Activated CD4-positive, alpha-beta T cell treated with anti-CD3 and anti-CD28 coated beads for 48 hours (primary cell): ENCODE measurements around the gene TFDP2.
"Not testable (repeated sequence)": the region's sequence is repeated elsewhere in the genome, so short reads cannot be mapped to it uniquely, and the experiment has no call there.

Experiments used
- DNase-seq: peaks from one replicate; pipeline ENCODE4 v3.0.0-alpha.2; 2020

The TFDP2 gene

GRCh38 chr3:142013326-142013980 lies 135.9 kb downstream of the TFDP2 start:
- DNase-seq, result no peak

GRCh38 chr3:142009029-142009428 lies 140.3 kb downstream of the TFDP2 start:
- no peak for DNase-seq

- DNase-seq, result no peak
Observed at GRCh38 chr3:142007710-142008399, 141.5 kb downstream of the TFDP2 start.

GRCh38 chr3:142004957-142005356 lies 144.4 kb downstream of the TFDP2 start:
- DNase-seq, result not testable (repeated sequence)

- DNase-seq, result no peak
Observed at GRCh38 chr3:142004025-142004424, 145.3 kb downstream of the TFDP2 start.

GRCh38 chr3:142003291-142003690 lies 146.1 kb downstream of the TFDP2 start:
- DNase-seq, result no peak

- no peak for DNase-seq
Observed at GRCh38 chr3:142000325-142000870, 148.9 kb downstream of the TFDP2 start.

- no peak for DNase-seq
Observed at GRCh38 chr3:141998669-141999290, 150.6 kb downstream of the TFDP2 start.

- no peak for DNase-seq
Observed at GRCh38 chr3:141996437-141996836, 152.9 kb downstream of the TFDP2 start.

- no peak for DNase-seq
Observed at GRCh38 chr3:141994856-141995255, 154.5 kb downstream of the TFDP2 start.

GRCh38 chr3:141992512-141992911 lies 156.8 kb downstream of the TFDP2 start:
- no peak for DNase-seq

- no peak for DNase-seq
Observed at GRCh38 chr3:141986548-141987107, 162.7 kb downstream of the TFDP2 start.

GRCh38 chr3:141981084-141981483 lies 168.3 kb downstream of the TFDP2 start:
- DNase-seq, result no peak

- DNase-seq, result no peak
Observed at GRCh38 chr3:141979050-141979671, 170.2 kb downstream of the TFDP2 start.

- DNase-seq, result not testable (repeated sequence)
Observed at GRCh38 chr3:141974777-141975176, 174.6 kb downstream of the TFDP2 start.

GRCh38 chr3:141972399-141972798 lies 176.9 kb downstream of the TFDP2 start:
- DNase-seq, result no peak

GRCh38 chr3:141971571-141971970 lies 177.8 kb downstream of the TFDP2 start:
- no peak for DNase-seq

- DNase-seq, result no peak
Observed at GRCh38 chr3:141969711-141970110, 179.6 kb downstream of the TFDP2 start.

- no peak for DNase-seq
Observed at GRCh38 chr3:141965471-141965870, 183.9 kb downstream of the TFDP2 start.

GRCh38 chr3:141963301-141963700 lies 186.0 kb downstream of the TFDP2 start:
- DNase-seq, result no peak

GRCh38 chr3:141960731-141961130 lies 188.6 kb downstream of the TFDP2 start:
- no peak for DNase-seq

GRCh38 chr3:141959589-141960554 lies 189.5 kb downstream of the TFDP2 start:
- DNase-seq, result no peak
